ENCODE results near the gene POR. TPM values are rescaled to one million over a fixed set of nuclear protein-coding genes. Genes with fewer than 3 reads are reported as not detected.

Gene POR
- polyA plus RNA-seq, 1 of the 3 experiments (the other 2 are of a cell fraction): 68.7 TPM

GRCh38 chr7:75961218-75961617 lies 46.3 kb downstream of the POR start:
- H3K4me3 ChIP-seq (ENCODE audit: low read depth in 2 of 2, low read length in 1 of 2): no peak overlapping the region
- ChIA-PET CTCF (interaction anchor here (0.6 to 1.3 kb wide), 4 partner anchors 8 to 49 kb away, joined by 3 to 6 read pairs (median 3); no protein-coding TSS in a partner anchor), POLR2A (interaction anchor here (0.6 to 0.8 kb wide), 4 partner anchors 13 to 46 kb away, joined by 3 to 4 read pairs (median 3); partner anchors contain the start of gene POR)
- peaks cover 0 to 20% of the 10 kb centered on the region in 2 experiments; a peak in 2 of 4 replicates for H3K4me1 ChIP-seq (ENCODE audit: control insufficient read depth in 1 of 2, insufficient read depth in 2 of 2, low read depth in 1 of 2, low read length in 1 of 2)
- no peak overlapping the region for H3K9ac ChIP-seq
- no peaks in the 10 kb centered on the region for H3K9me3 ChIP-seq
- H3K79me2 ChIP-seq (ENCODE audit: insufficient read depth): no peaks in the 10 kb centered on the region
- H2AFZ ChIP-seq (ENCODE audit: low read depth): no peak overlapping the region
- WGBS (ENCODE audit: low lambda C conversion rate): 96% methylated on average over 7 of the region's 7 CpGs
- peaks cover 0 to 11% of the 10 kb centered on the region in 2 experiments for H3K36me3 ChIP-seq (replicated peaks in 1 of 2; ENCODE audit: control insufficient read depth in 1 of 2, insufficient read depth in 2 of 2, low read length in 1 of 2)
- no peak overlapping the region for H3K27ac ChIP-seq (ENCODE audit: low read depth in 2 of 2, low read length in 1 of 2)
- no peaks in the 10 kb centered on the region for H3K9me2 ChIP-seq
- no peak for TF ChIP-seq GABPA (IDR thresholded peaks at IDR 0.05; ENCODE audit: low read depth)
- TF ChIP-seq RAD21 (IDR thresholded peaks at IDR 0.05; ENCODE audit: low read length): peak; percentile 33
- TF ChIP-seq CTCF (IDR thresholded peaks at IDR 0.05): peak; percentile 28; the same call in 1 of the 2 replicates
- H4K20me1 ChIP-seq (ENCODE audit: insufficient read depth): no peaks in the 10 kb centered on the region
- peak; percentile 57 for DNase-seq
- H3K4me2 ChIP-seq: no peak overlapping the region
- H3F3A ChIP-seq (replicated peaks; ENCODE audit: insufficient read depth): peaks cover 5% of the 10 kb centered on the region
- no peaks in the 10 kb centered on the region for H3K27me3 ChIP-seq (ENCODE audit: insufficient read depth)

- ChIA-PET POLR2A (no interaction called here), CTCF (interaction anchor here (1.4 to 1.6 kb wide), 3 partner anchors 20 to 58 kb away, joined by 3 to 5 read pairs (median 3); no protein-coding TSS in a partner anchor)
- Histone ChIP-seq H3K4me1 (ENCODE audit: control insufficient read depth in 1 of 2, insufficient read depth in 2 of 2, low read depth in 1 of 2, low read length in 1 of 2) (peaks cover 0 to 36% of the 10 kb centered on the region in 2 experiments; a peak in 1 of 4 replicates), H3K4me3 (ENCODE audit: low read depth in 2 of 2, low read length in 1 of 2) (no peak overlapping the region), H3K9me3 (no peaks in the 10 kb centered on the region), H3K27ac (ENCODE audit: low read depth in 2 of 2, low read length in 1 of 2) (peak overlapping the region in 1 of 2 experiments; percentile 24; a peak in 2 of 4 replicates), H2AFZ (ENCODE audit: low read depth) (no peak overlapping the region), H3K79me2 (ENCODE audit: insufficient read depth) (no peaks in the 10 kb centered on the region), H3K4me2 (no peak overlapping the region), H3K9ac (no peak overlapping the region), H3K27me3 (ENCODE audit: insufficient read depth) (no peaks in the 10 kb centered on the region), H3K9me2 (no peaks in the 10 kb centered on the region), H3K36me3 (replicated peaks in 1 of 2; ENCODE audit: control insufficient read depth in 1 of 2, insufficient read depth in 2 of 2, low read length in 1 of 2) (peaks cover 0 to 5% of the 10 kb centered on the region in 2 experiments), H3F3A (replicated peaks; ENCODE audit: insufficient read depth) (peaks cover 5% of the 10 kb centered on the region), H4K20me1 (ENCODE audit: insufficient read depth) (no peaks in the 10 kb centered on the region)
- TF ChIP-seq FOXJ3 (CRISPR knock-in tag; IDR thresholded peaks at IDR 0.05): no peak
- no peak for TF ChIP-seq USF2 (IDR thresholded peaks at IDR 0.05; ENCODE audit: borderline replicate concordance, low read depth, low read length)
- TF ChIP-seq GATA2 (CRISPR knock-in tag; IDR thresholded peaks at IDR 0.05): peak; percentile 72
- TF ChIP-seq IRF3 (IDR thresholded peaks at IDR 0.05; ENCODE audit: low read depth, low read length): no peak
- 73% methylated on average over 18 of the region's 18 CpGs for WGBS (ENCODE audit: low lambda C conversion rate)
- DNase-seq: peak; percentile 68
These were observed 47.8 kb downstream of the POR start for GRCh38 chr7:75962607-75963380.
